AG04449 (cell line): ENCODE measurements around the gene STOML1.

Experiments
- CTCF ChIA-PET: fragments of 350-600 bp; formaldehyde crosslinking; extraction: SDS; loops from one replicate; lab custom pipeline; 2021; ENCODE audit warnings: antibody characterized with exemption; lab: Yijun Ruan, JAX
- POLR2A ChIA-PET: fragments of 400-600, 350-600 bp; formaldehyde crosslinking; extraction: SDS; loops from one replicate; lab custom pipeline; 2020; ENCODE audit warnings: antibody characterized with exemption, inconsistent platforms; lab: Yijun Ruan, JAX
- DNase-seq: peaks from one replicate; pipeline ENCODE4 v3.0.0-alpha.2; 2010; ENCODE audit warnings: low read depth, low spot score
- H3K4me3 ChIP-seq: 2 replicates; pipeline ENCODE4 v1.5.1; 2011; ENCODE audit warnings: low read depth, mild to moderate bottlenecking, control low read depth, low read length
- CTCF ChIP-seq: IDR thresholded peaks from one replicate; pipeline ENCODE4 v1.5.1; 2011; ENCODE audit warnings: mild to moderate bottlenecking, moderate library complexity, low read length, control low read depth, inconsistent platforms; ENCODE audit not compliant: insufficient read depth; ENCODE audit errors: missing control alignments

STOML1 gene

GRCh38 chr15:73955326-73955725 is 36.8 kb downstream of the STOML1 start:
- ChIA-PET CTCF (interaction anchor here (1.4 to 17.8 kb wide), 2 partner anchors 14 to 85 kb away, joined by 3 to 317 read pairs; no protein-coding TSS in a partner anchor), POLR2A (interaction anchor here (0.6 kb wide), 1 partner anchor 399 kb away, joined by 4 read pairs; no protein-coding TSS in a partner anchor)
- H3K4me3 ChIP-seq: no peak overlapping the region
- TF ChIP-seq CTCF: no peak
- no peak for DNase-seq

- no peak overlapping the region for H3K4me3 ChIP-seq
- ChIA-PET POLR2A (interaction anchor here (0.6 kb wide), 1 partner anchor 399 kb away, joined by 4 read pairs; no protein-coding TSS in a partner anchor), CTCF (interaction anchor here (1.4 to 17.8 kb wide), 4 partner anchors 15 to 99 kb away, joined by 3 to 317 read pairs (median 5); no protein-coding TSS in a partner anchor)
- DNase-seq: no peak
- no peak for TF ChIP-seq CTCF
These were observed 37.6 kb downstream of the STOML1 start for GRCh38 chr15:73954188-73955145.

DNA sequence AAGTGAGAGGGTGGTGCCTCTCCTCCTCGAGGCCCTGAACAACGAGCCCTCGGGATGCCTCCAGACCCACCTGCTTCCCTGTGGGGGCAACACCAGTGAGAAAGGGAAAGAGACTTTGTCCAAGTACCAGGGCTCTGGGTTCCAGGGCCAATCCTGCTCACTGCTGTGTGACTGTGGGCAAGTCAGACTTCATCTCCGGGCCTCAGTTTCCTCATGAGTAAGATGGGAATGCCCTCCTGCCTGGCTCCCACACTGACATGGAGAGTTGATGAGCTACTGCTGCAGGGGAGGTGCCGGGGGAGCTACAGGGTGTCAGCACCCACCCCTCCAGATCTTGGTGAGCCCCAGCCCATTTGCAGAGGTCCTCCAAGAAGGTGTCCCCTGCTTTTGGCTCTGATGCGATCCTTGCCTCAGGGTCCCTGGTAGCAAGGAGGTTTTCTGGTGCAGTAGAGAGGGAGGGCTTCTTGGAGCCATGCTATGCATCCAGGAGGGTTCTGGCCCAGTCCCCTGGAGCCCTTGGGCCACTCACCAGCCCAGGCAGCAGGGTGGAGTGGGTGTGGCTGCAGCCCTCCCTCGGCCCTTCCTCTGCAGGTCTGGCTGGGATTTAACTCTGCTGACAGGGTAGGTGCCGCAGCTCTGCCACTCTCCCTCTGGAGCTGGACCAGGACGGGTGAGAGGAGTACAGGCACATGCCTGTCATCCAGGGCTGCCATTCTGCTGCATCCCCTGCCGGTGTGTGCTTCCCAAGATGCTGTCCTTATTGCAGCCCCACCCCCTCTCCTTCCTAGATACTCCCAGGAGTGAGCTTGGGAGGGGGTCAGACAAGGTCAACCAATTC is 39.0 kb downstream of the STOML1 start:
- no peak for TF ChIP-seq CTCF
- POLR2A ChIA-PET: no interaction called here
- DNase-seq: no peak
- no peak overlapping the region for H3K4me3 ChIP-seq
- CTCF ChIA-PET: interaction anchor here (1.6 to 17.8 kb wide), 4 partner anchors 16 to 101 kb away, joined by 5 to 317 read pairs (median 8); no protein-coding TSS in a partner anchor

GRCh38 chr15:73952171-73952912 is 39.8 kb downstream of the STOML1 start:
- POLR2A ChIA-PET: interaction anchor here (1.4 kb wide), 1 partner anchor 26 kb away, joined by 5 read pairs; the partner anchor contains the start of gene LOXL1
- DNase-seq: no peak
- CTCF ChIA-PET: interaction anchor here (1.0 to 17.8 kb wide), 13 partner anchors 8 to 369 kb away, joined by 3 to 317 read pairs (median 10); no protein-coding TSS in a partner anchor
- no peak for TF ChIP-seq CTCF
- H3K4me3 ChIP-seq: no peak overlapping the region

GRCh38 chr15:73951601-73952000 is 40.5 kb downstream of the STOML1 start:
- POLR2A ChIA-PET: interaction anchor here (0.8 to 1.4 kb wide), 6 partner anchors 11 to 25 kb away, joined by 3 to 15 read pairs (median 4); partner anchors contain the start of gene LOXL1
- no peak for DNase-seq
- CTCF ChIA-PET: interaction anchor here (0.7 to 17.8 kb wide), 20 partner anchors 9 to 370 kb away, joined by 3 to 317 read pairs (median 7); no protein-coding TSS in a partner anchor
- no peak for TF ChIP-seq CTCF
- H3K4me3 ChIP-seq: no peak overlapping the region
